H9 (cell line): Measurements from ENCODE around the gene FOLR2. TPM values are rescaled to one million over a fixed set of nuclear protein-coding genes. Genes with fewer than 3 reads are reported as not detected.

Source experiments
- DNase-seq: peaks from one replicate; pipeline ENCODE4 v3.0.0-alpha.2; 2017
- H2AFZ ChIP-seq: one replicate; pipeline ENCODE4 v1.6.1; 2013; ENCODE audit warnings: mild to moderate bottlenecking, low read length, control low read depth, moderate library complexity
- H2AK5ac ChIP-seq: 2 replicates; pipeline ENCODE4 v1.6.1; 2013; ENCODE audit warnings: low read length, control low read depth, mixed read lengths; ENCODE audit not compliant: insufficient read length
- H2BK120ac ChIP-seq: one replicate; pipeline ENCODE4 v1.6.1; 2013; ENCODE audit warnings: low read depth, mild to moderate bottlenecking, low read length, control low read depth, inconsistent platforms; ENCODE audit not compliant: poor library complexity, severe bottlenecking
- H2BK12ac ChIP-seq: 2 replicates; pipeline ENCODE4 v1.6.1; 2013; ENCODE audit warnings: low read length, control low read depth, mixed read lengths, low read depth; ENCODE audit not compliant: insufficient read length
- H2BK15ac ChIP-seq: 2 replicates; pipeline ENCODE4 v1.6.1; 2013; ENCODE audit warnings: low read depth, low read length, control low read depth
- H2BK20ac ChIP-seq: one replicate; pipeline ENCODE4 v1.6.1; 2013; ENCODE audit warnings: low read depth, mild to moderate bottlenecking, low read length, control low read depth, inconsistent platforms; ENCODE audit not compliant: poor library complexity, severe bottlenecking
- H2BK5ac ChIP-seq: 2 replicates; pipeline ENCODE4 v1.6.1; 2013; ENCODE audit warnings: low read length, control low read depth, mixed read lengths; ENCODE audit not compliant: insufficient read length
- H3K14ac ChIP-seq: 2 replicates; pipeline ENCODE4 v1.6.1; 2013; ENCODE audit warnings: low read length, control low read depth; ENCODE audit not compliant: insufficient read depth
- H3K18ac ChIP-seq: 2 replicates; pipeline ENCODE4 v1.6.1; 2013; ENCODE audit warnings: low read depth, mild to moderate bottlenecking, mixed read lengths, low read length, control low read depth; ENCODE audit not compliant: insufficient read length
- H3K23ac ChIP-seq: 2 replicates; pipeline ENCODE4 v1.6.1; 2013; ENCODE audit warnings: low read length, control low read depth, mixed read lengths, low read depth; ENCODE audit not compliant: insufficient read length
- H3K23me2 ChIP-seq: 2 replicates; pipeline ENCODE4 v1.6.1; 2013; ENCODE audit warnings: low read depth, mild to moderate bottlenecking, mixed read lengths, low read length, control low read depth; ENCODE audit not compliant: insufficient read length, poor library complexity, severe bottlenecking
- H3K27ac ChIP-seq: 2 replicates; pipeline ENCODE4 v1.5.1; 2013; ENCODE audit warnings: low read length, control low read depth, mixed read lengths, low read depth; ENCODE audit not compliant: insufficient read length
- H3K27me3 ChIP-seq: 2 replicates; pipeline ENCODE4 v1.6.1; 2013; ENCODE audit warnings: low read length, control low read depth, inconsistent platforms; ENCODE audit not compliant: insufficient read depth
- H3K4ac ChIP-seq: 2 replicates; pipeline ENCODE4 v1.6.1; 2013; ENCODE audit warnings: low read depth, mild to moderate bottlenecking, control low read depth, inconsistent platforms, low read length, moderate library complexity
- H3K4me1 ChIP-seq: 2 replicates; pipeline ENCODE4 v1.6.1; 2013; ENCODE audit warnings: low read length, control low read depth, inconsistent platforms; ENCODE audit not compliant: insufficient read depth
- H3K4me2 ChIP-seq: 2 replicates; pipeline ENCODE4 v1.6.1; 2013; ENCODE audit warnings: low read length, control low read depth, mixed read lengths; ENCODE audit not compliant: insufficient read length, insufficient read depth
- H3K56ac ChIP-seq: 2 replicates; pipeline ENCODE4 v1.6.1; 2013; ENCODE audit warnings: low read depth, mild to moderate bottlenecking, mixed read lengths, low read length, control low read depth; ENCODE audit not compliant: insufficient read length
- H3K79me1 ChIP-seq: 2 replicates; pipeline ENCODE4 v1.6.1; 2013; ENCODE audit warnings: low read depth, mild to moderate bottlenecking, moderate library complexity, low read length, control low read depth, inconsistent platforms; ENCODE audit not compliant: insufficient read depth, poor library complexity, severe bottlenecking
- H3K79me2 ChIP-seq: 2 replicates; pipeline ENCODE4 v1.6.1; 2013; ENCODE audit warnings: low read length, control low read depth, inconsistent platforms; ENCODE audit not compliant: insufficient read depth
- H3K9ac ChIP-seq: 2 replicates; pipeline ENCODE4 v1.6.1; 2013; ENCODE audit warnings: low read length, control low read depth, mixed read lengths; ENCODE audit not compliant: insufficient read length; ENCODE audit errors: extremely low read depth
- H3K9me3 ChIP-seq: one replicate; pipeline ENCODE4 v1.6.1; 2013; ENCODE audit warnings: low read depth, low read length, inconsistent platforms; ENCODE audit not compliant: control insufficient read depth
- H3T11ph ChIP-seq: one replicate; pipeline ENCODE4 v1.6.1; 2013; ENCODE audit warnings: mild to moderate bottlenecking, low read length, control low read depth, inconsistent platforms
- H4K20me1 ChIP-seq: one replicate; pipeline ENCODE4 v1.6.1; 2013; ENCODE audit not compliant: control insufficient read depth, insufficient read length, insufficient read depth
- H4K5ac ChIP-seq: 2 replicates; pipeline ENCODE4 v1.6.1; 2013; ENCODE audit warnings: low read depth, mild to moderate bottlenecking, mixed read lengths, low read length, control low read depth; ENCODE audit not compliant: insufficient read length
- H4K8ac ChIP-seq: replicated peaks from 2 replicates; pipeline ENCODE4 v1.6.1; 2013; ENCODE audit warnings: low read length, control low read depth, mixed read lengths, low read depth; ENCODE audit not compliant: insufficient read length
- H4K91ac ChIP-seq: 2 replicates; pipeline ENCODE4 v1.6.1; 2013; ENCODE audit warnings: low read depth, mild to moderate bottlenecking, moderate library complexity, mixed read lengths, low read length, control low read depth; ENCODE audit not compliant: insufficient read length
- H3K27ac Mint-ChIP-seq, 3 experiments: 2 replicates in 2 of 3; 3 replicates in 1 of 3; pipeline ENCODE4 v1.8.0; 2020 to 2021; ENCODE audit warnings: mixed read lengths in 3 of 3, mild to moderate bottlenecking in 1 of 3, moderate library complexity in 1 of 3
- H3K27me3 Mint-ChIP-seq: 2 replicates; pipeline ENCODE4 v1.8.0; 2021; ENCODE audit warnings: low read depth, mild to moderate bottlenecking, moderate library complexity, mixed read lengths
- H3K36me3 Mint-ChIP-seq, 3 experiments: 2 replicates in 2 of 3; 3 replicates in 1 of 3; pipeline ENCODE4 v1.8.0; 2020 to 2021; ENCODE audit warnings: low read depth in 3 of 3, mixed read lengths in 3 of 3; ENCODE audit not compliant: insufficient read depth in 1 of 3
- H3K4me1 Mint-ChIP-seq, 2 experiments: 2 replicates each; pipeline ENCODE4 v1.8.0; 2020; ENCODE audit warnings: mixed read lengths in 2 of 2
- H3K4me3 Mint-ChIP-seq, 2 experiments: 2 replicates in 1 of 2; 3 replicates in 1 of 2; pipeline ENCODE4 v1.8.0; 2020 to 2021; ENCODE audit warnings: mild to moderate bottlenecking in 2 of 2, mixed read lengths in 2 of 2, moderate library complexity in 1 of 2
- H3K9me3 Mint-ChIP-seq, 2 experiments: 2 replicates in 1 of 2; 3 replicates in 1 of 2; pipeline ENCODE4 v1.8.0; 2020; ENCODE audit warnings: mild to moderate bottlenecking in 2 of 2, mixed read lengths in 2 of 2, moderate library complexity in 1 of 2
- CTCF ChIP-seq: fragments of 200-600 bp; sonication (generic); conservative IDR thresholded peaks from 3 replicates; pipeline ENCODE4 v1.8.0; 2021; ENCODE audit warnings: antibody characterized with exemption, mild to moderate bottlenecking
- WGBS: extraction: QIAGEN DNeasy Blood & Tissue Kit; methylation state at CpG from one replicate; pipeline ENCODE4 v1.1.7; 2013; ENCODE audit warnings: missing lambda C conversion rate, low lambda C conversion rate, mixed read lengths; ENCODE audit not compliant: insufficient read length; ENCODE audit errors: extremely low coverage; 5-methylcytosine and 5-hydroxymethylcytosine counted together
- total RNA-seq: library from RNA; stranded (reverse); gene quantifications from 2 replicates; pipeline ENCODE4 v1.2.1, GENCODE V29; 2021

FOLR2 gene
- total RNA-seq, 1 experiment from 2014 or later, result not detected

DNA sequence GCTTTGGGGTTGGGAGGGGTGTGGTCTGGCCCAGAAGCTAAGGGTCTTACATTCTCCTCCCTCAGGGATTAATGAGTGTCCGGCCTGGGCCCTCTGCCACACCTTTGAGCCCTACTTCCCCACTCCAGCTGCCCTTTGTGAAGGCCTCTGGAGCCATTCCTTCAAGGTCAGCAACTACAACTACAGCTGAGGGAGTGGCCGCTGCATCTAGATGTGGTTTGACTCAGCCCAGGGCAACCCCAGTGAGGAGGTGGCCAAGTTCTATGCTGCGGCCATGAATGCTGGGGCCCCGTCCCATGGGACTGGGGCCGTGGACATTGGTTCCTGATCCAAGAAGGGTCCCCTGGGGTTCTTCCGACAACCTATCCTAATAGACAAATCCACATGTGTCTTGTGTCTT lies 38.9 kb upstream of the FOLR2 start:
- Histone ChIP-seq H3K4me2 (no peak overlapping the region), H4K8ac (no peak overlapping the region), H4K91ac (no peak overlapping the region), H2AK5ac (no peak overlapping the region), H3K18ac (no peak overlapping the region), H3K9ac (no peak overlapping the region), H3K4ac (no peak overlapping the region), H2BK120ac (no peak overlapping the region), H4K5ac (no peak overlapping the region), H3K27ac (no peak overlapping the region), H3K4me1 (no peaks in the 10 kb centered on the region), H3K9me3 (no peaks in the 10 kb centered on the region), H3T11ph (no peak overlapping the region), H3K79me2 (no peaks in the 10 kb centered on the region), H3K23ac (no peak overlapping the region), H2BK15ac (no peak overlapping the region), H2AFZ (no peak overlapping the region), H3K79me1 (no peaks in the 10 kb centered on the region), H3K14ac (no peak overlapping the region), H2BK5ac (no peak overlapping the region), H4K20me1 (no peaks in the 10 kb centered on the region), H3K23me2 (no peaks in the 10 kb centered on the region), H3K27me3 (no peaks in the 10 kb centered on the region), H2BK20ac (no peak overlapping the region), H2BK12ac (no peak overlapping the region), H3K56ac (no peak overlapping the region)
- H3K36me3 Mint-ChIP-seq, result no peaks in the 10 kb centered on the region
- peaks cover 17% of the 10 kb centered on the region for H3K27me3 Mint-ChIP-seq
- TF ChIP-seq CTCF, result no peak
- H3K9me3 Mint-ChIP-seq, result no peaks in the 10 kb centered on the region
- no CpG with 5 or more reads among the region's 6 CpGs for WGBS
- DNase-seq, result no peak
- no peak overlapping the region for H3K27ac Mint-ChIP-seq
- H3K4me3 Mint-ChIP-seq, result no peak overlapping the region
- H3K4me1 Mint-ChIP-seq, result peaks cover 4% of the 10 kb centered on the region in 2 experiments; a peak in 3 of 4 replicates
